Central memory CD8-positive, alpha-beta T cell (primary cell): ENCODE measurements around the gene FMNL2.

Experiments used
- ATAC-seq: fragments of 150-1000 bp; cut with Tn5 transposase; replicated peaks from 2 replicates; pipeline ENCODE4 v1.10.0; 2022; ENCODE audit warnings: mild to moderate bottlenecking, moderate FRiP score, moderate number of reproducible peaks; ENCODE audit not compliant: poor library complexity, severe bottlenecking; ENCODE audit errors: extremely low read depth
- DNase-seq, 2 donors: peaks; one replicate each; pipeline ENCODE4 v3.0.0; 2021; ENCODE audit warnings: low spot score in 2 of 2
- H3K27ac Mint-ChIP-seq: one replicate; pipeline ENCODE4 v1.8.0; 2022; ENCODE audit warnings: low read depth, mild to moderate bottlenecking, moderate library complexity, mixed read lengths
- H3K27me3 Mint-ChIP-seq: one replicate; pipeline ENCODE4 v1.8.0; 2022; ENCODE audit warnings: mixed read lengths
- H3K36me3 Mint-ChIP-seq: one replicate; pipeline ENCODE4 v1.8.0; 2022; ENCODE audit warnings: mild to moderate bottlenecking, moderate library complexity, mixed read lengths; ENCODE audit not compliant: insufficient read depth
- H3K4me1 Mint-ChIP-seq: one replicate; pipeline ENCODE4 v1.8.0; 2022; ENCODE audit warnings: mixed read lengths
- H3K4me3 Mint-ChIP-seq: one replicate; pipeline ENCODE4 v1.8.0; 2022; ENCODE audit warnings: mild to moderate bottlenecking, moderate library complexity, mixed read lengths
- H3K9me3 Mint-ChIP-seq: one replicate; pipeline ENCODE4 v1.8.0; 2022; ENCODE audit warnings: mixed read lengths

FMNL2 gene

DNA sequence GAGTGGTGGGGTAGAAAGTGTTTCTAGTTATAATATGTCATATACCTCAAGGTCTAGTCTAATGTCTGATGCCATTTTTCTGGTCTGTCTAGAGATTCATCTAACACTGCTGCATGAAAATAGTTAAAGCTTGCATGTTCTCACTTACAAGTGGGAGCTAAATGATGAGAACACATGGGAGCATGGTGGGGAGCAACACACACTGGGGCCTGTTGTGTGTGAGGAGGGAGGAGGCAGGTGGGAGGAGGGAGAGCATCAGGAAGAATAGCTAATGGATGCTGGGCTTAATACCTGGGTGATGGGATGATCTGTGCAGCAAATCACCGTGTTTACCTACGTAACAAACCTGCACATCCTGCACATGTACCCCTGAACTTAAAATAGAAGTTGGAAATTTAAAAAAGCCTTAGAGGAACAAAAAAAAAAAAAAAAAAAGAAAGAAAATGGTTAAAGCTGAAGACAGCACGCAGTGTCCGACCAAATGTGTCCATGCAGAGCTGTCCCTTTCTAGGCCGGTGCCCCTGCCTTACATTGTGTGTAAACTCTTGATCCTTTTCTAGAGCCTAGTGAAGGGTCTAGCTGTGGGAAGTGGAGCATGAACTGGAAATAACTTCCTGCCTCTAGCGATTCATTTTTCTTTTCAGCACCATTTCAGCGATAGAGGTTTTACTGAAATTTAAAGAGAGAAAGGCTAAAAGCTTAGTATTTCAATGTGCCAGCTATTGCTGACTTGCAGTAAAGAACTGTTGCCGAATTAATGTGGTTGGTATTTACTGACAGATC, 94.0 kb downstream of the FMNL2 start:
- no peaks in the 10 kb centered on the region for H3K9me3 Mint-ChIP-seq
- no peaks in the 10 kb centered on the region for H3K4me1 Mint-ChIP-seq
- no peak for DNase-seq
- H3K36me3 Mint-ChIP-seq, result no peaks in the 10 kb centered on the region
- no peak overlapping the region for H3K4me3 Mint-ChIP-seq
- peaks cover 37% of the 10 kb centered on the region for H3K27me3 Mint-ChIP-seq
- H3K27ac Mint-ChIP-seq, result no peak overlapping the region
- no peak for ATAC-seq

DNA sequence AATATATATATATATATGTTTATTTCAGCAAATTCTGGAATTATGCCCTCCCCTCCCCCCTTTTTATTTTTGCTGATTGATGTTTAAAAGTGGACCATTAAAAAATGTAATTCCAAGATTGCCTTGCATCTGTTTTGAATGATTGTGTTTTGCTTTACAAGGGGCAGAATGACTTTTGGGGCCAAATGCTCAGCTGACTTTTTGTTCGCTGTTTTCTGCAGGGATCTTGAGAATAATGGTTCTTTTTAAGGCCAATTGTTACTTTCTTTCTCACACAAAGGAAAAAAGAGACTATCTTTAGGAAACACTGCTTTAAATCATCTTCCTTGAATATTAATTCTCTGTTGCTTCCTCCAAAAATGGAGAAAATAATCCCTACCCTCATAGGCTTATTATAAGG, 95.9 kb downstream of the FMNL2 start:
- H3K4me3 Mint-ChIP-seq, result no peak overlapping the region
- H3K4me1 Mint-ChIP-seq, result no peaks in the 10 kb centered on the region
- ATAC-seq, result no peak
- H3K27ac Mint-ChIP-seq, result no peak overlapping the region
- H3K36me3 Mint-ChIP-seq, result no peaks in the 10 kb centered on the region
- no peaks in the 10 kb centered on the region for H3K9me3 Mint-ChIP-seq
- H3K27me3 Mint-ChIP-seq, result peaks cover 37% of the 10 kb centered on the region
- no peak for DNase-seq

DNA sequence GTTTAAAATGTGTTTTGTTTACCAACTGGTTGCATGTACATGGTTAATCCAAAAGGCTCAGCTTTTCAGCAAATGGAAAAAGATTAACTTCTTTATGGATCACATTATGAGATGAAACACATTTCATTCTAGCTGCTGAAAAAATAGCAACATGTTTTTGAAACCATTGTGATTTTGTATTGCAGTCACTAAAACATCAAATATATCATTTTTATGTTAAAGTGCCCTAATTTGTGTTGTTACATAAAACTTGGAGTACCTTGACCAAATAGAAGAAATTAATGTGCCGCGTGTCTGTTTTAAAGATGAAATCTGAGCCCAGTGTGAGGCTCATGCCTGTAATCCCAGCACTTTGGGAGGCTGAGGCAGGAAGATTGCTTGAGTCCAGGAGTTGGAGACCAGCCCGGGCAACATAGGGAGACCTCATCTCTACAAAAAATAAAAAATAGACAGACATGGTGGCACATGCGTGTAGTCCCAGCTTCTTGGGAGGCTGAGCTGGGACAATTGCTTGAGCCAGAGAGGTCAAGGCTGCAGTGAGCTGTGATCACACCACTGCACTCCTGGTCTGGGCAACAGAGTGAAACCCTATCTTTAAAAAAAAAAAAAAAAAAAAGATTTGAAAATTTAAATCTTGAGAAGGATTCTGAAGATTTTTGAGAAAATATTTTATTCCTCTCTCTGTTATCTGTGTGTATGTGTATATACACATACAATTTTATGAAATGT, 96.6 kb downstream of the FMNL2 start:
- Mint-ChIP-seq H3K36me3 (no peaks in the 10 kb centered on the region), H3K27ac (no peak overlapping the region), H3K4me3 (no peak overlapping the region), H3K9me3 (no peaks in the 10 kb centered on the region), H3K27me3 (peaks cover 37% of the 10 kb centered on the region), H3K4me1 (no peaks in the 10 kb centered on the region)
- ATAC-seq (no peak), DNase-seq (no peak)

DNA sequence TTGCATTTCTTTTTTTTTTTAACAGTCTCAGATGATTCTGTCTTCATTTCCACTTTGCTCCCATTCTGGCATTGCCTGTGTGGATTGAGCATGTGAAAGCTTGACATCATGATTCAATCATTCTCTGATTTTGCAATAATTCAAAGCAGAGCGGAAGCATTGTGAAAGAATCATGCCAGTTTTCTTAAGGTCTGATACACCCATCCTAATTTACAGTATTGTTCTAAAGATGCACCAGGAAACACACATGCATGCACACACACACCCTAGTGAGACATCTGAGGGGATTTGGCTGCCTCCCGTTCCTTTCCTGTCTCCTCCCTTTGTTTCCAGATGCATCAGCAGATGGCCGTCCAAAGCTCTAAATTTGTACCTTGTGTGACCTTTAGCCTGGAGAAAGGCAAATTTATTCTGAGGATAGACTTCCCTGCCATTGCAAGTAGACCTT, 97.3 kb downstream of the FMNL2 start:
- Mint-ChIP-seq H3K4me3 (no peak overlapping the region), H3K36me3 (no peaks in the 10 kb centered on the region), H3K4me1 (no peaks in the 10 kb centered on the region), H3K9me3 (no peaks in the 10 kb centered on the region), H3K27ac (no peak overlapping the region), H3K27me3 (peaks cover 37% of the 10 kb centered on the region)
- DNase-seq (no peak), ATAC-seq (no peak)

DNA sequence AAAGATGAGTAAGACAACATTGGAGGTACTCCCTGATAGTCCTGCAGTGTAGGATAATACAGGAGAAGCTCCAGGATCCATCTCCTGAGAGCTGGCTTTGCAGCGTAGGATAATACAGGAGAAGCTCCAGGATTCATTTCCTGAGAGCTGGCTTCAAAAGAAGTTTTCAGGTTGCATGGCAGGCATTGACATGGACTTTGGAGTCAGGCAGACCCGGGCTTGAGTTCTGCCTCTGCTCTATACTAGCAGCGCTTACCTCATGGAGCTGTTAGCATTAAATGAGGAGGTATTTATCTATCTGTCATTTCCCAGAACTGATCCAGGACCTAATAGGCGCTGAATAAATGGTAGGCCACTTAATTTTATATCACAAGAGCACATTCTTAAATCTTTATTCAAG, 97.8 kb downstream of the FMNL2 start:
- no peaks in the 10 kb centered on the region for H3K36me3 Mint-ChIP-seq
- H3K4me1 Mint-ChIP-seq, result no peaks in the 10 kb centered on the region
- DNase-seq (no peak), ATAC-seq (no peak)
- peaks cover 38% of the 10 kb centered on the region for H3K27me3 Mint-ChIP-seq
- no peak overlapping the region for H3K4me3 Mint-ChIP-seq
- H3K27ac Mint-ChIP-seq, result no peak overlapping the region
- H3K9me3 Mint-ChIP-seq, result no peaks in the 10 kb centered on the region

DNA sequence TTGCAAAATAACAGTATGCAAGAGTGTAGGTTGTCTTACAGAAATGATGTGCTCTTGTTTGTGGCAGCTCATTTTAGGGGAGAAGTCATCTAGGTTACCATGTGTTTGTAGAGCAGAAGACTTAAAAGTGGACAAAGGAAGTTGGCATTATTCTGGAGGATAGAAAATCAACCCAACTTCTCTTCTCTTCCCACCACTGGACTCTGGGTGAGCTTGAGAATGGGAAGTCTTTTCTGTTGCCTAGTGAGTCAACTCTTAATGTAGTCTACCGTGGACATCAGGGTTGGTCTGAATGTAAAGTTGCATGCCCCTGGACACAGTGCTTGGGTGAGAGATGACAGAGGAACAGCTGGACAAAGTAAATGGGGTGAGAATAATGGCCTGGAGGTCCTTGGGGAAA, 98.3 kb downstream of the FMNL2 start:
- Mint-ChIP-seq H3K27me3 (peaks cover 38% of the 10 kb centered on the region), H3K9me3 (no peaks in the 10 kb centered on the region), H3K36me3 (no peaks in the 10 kb centered on the region), H3K4me1 (no peaks in the 10 kb centered on the region), H3K4me3 (no peak overlapping the region), H3K27ac (no peak overlapping the region)
- DNase-seq, result no peak
- ATAC-seq, result no peak

DNA sequence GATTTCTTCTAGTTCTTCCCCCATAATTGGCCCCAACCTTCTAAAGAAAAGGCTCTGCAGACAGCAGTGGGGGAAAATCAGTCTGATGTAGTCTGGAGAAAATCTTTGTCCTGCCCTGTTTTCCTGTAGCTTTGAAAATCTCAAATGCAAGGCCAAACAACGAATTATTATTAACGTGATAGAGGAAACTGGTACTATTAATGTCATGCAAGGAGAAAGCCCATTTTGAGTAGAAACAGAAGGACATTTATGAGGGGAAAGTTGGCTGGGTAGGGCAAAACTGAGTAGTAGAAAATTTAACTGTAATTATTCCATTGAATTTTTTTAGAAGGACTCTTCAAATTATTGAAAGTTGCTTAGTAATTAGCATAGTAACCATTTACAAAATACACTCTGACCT, 98.8 kb downstream of the FMNL2 start:
- Mint-ChIP-seq H3K27ac (no peak overlapping the region), H3K9me3 (no peaks in the 10 kb centered on the region), H3K4me1 (no peaks in the 10 kb centered on the region), H3K27me3 (peaks cover 36% of the 10 kb centered on the region), H3K4me3 (no peak overlapping the region), H3K36me3 (no peaks in the 10 kb centered on the region)
- ATAC-seq (no peak), DNase-seq (no peak)

DNA sequence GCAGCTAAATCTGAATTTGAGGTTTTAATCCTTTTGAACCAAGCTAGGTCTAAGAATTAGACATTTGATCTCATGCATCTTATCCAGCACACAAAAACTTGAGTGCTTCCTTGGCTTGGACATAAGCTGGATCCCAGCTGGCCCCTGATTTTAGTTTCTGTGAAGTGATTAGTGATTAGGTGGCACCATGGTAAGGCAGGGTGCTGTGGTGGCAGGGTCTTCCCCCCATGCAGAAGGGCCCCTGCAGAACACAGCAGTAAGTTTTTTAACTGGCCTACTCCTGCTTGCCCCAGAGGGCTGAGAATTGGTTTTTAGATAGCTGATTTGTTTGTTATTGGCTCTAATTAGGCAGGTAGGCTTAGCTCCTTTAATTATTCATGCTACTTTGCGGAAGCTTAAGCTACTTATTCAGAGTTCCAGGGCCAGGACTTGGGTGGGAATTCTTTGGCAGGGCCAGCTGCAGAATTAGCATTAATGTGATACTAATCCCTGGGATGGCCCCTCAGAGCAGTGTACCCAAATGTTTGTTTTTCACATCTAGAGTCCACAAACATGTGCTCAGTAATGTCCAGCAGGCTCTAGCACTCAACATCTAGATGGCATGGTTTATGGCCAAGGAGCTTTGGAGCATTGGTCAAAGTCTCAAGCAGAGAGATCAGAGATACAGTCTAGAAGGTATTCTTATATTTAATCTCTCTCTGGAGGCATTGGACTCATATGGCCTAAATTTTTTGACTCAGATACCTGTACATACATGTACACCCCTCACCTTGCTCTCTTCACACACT, 99.6 kb downstream of the FMNL2 start:
- H3K4me3 Mint-ChIP-seq, result no peak overlapping the region
- DNase-seq (no peak), ATAC-seq (no peak)
- H3K27ac Mint-ChIP-seq, result no peak overlapping the region
- H3K27me3 Mint-ChIP-seq, result peaks cover 28% of the 10 kb centered on the region
- H3K9me3 Mint-ChIP-seq, result no peaks in the 10 kb centered on the region
- H3K4me1 Mint-ChIP-seq, result no peaks in the 10 kb centered on the region
- no peaks in the 10 kb centered on the region for H3K36me3 Mint-ChIP-seq

DNA sequence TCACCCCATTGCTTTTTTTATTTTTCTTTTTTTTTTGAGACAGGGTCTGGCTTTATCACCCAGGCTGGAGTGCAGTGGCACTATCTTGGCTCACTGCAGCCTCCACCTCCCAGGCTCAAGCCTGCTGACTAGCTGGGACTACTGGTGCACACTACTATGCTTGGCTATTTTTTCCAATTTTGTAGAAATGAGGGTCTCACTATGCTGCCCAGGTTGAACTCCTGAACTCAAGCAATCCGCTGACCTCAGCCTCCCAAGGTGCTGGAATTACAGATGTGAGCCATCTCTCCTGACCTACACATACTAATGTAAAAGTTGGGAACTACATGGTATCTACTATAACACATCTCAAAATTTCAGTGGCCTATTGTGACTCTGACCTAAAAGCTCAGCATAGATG, 101.2 kb downstream of the FMNL2 start:
- Mint-ChIP-seq H3K36me3 (no peaks in the 10 kb centered on the region), H3K27ac (no peak overlapping the region), H3K4me3 (no peak overlapping the region), H3K4me1 (no peaks in the 10 kb centered on the region), H3K27me3 (peaks cover 35% of the 10 kb centered on the region), H3K9me3 (no peaks in the 10 kb centered on the region)
- no peak for DNase-seq
- no peak for ATAC-seq

DNA sequence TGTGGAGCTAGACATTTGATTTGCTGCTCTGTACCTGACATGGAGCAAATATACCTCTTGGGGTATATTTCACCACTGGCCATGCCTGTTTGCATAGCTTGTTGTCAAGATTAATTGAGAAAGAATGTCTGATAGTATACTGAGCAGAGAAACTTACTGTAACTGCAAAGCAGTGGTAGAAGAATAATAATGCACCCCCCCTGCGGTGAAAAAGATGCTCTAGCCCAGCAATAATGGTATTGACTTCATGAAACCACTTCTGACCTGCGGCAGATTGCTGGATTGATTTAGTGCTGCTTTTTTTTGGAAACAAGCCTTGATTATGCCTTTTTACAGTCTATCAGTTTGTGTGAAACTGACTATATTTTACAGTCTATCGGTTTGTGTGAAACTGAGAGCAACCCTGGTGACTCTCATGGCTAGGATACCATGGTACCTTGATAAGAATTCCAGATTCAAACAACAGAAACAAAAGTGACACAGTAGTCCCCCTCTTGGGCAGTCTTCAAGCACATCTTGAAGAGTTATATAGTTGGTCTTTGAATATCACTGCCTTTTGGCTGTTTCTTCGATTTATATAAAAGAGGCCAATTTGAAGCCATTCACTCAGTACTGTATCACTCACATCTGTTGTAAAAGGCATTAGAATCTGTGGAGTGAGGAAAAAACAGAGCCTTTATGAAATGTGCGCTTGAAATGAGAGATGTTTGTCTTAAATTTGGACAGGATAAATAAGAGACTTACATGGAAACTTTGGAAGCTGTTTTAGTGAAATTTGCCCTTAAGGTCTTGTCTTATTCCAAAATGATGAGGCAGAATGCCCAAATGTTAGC, 102.5 kb downstream of the FMNL2 start:
- H3K4me3 Mint-ChIP-seq, result no peak overlapping the region
- no peaks in the 10 kb centered on the region for H3K9me3 Mint-ChIP-seq
- no peak overlapping the region for H3K27ac Mint-ChIP-seq
- H3K27me3 Mint-ChIP-seq, result peaks cover 36% of the 10 kb centered on the region
- no peaks in the 10 kb centered on the region for H3K4me1 Mint-ChIP-seq
- no peaks in the 10 kb centered on the region for H3K36me3 Mint-ChIP-seq
- DNase-seq (no peak), ATAC-seq (no peak)

DNA sequence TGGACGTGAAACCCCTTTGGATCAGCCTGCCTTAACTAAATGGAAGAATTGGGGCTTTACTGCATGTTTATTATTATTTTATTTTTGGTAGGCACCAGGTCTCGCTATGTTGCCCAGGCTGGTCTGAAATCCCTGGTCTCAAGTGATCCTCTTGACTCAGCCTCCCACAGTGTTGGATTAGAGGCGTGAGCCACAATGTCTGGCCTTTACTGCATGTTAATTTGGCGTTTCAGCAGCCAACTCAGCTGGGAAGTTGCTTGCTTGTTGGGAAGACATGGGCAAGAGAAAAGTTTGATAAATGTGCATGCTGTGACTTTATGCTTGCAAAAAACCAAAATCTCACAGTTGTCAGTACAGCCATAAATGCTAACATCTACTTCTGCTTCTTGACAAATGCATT, 105.1 kb downstream of the FMNL2 start:
- Mint-ChIP-seq H3K9me3 (no peaks in the 10 kb centered on the region), H3K27ac (no peak overlapping the region), H3K27me3 (peaks cover 48% of the 10 kb centered on the region), H3K36me3 (no peaks in the 10 kb centered on the region), H3K4me3 (no peak overlapping the region), H3K4me1 (no peaks in the 10 kb centered on the region)
- ATAC-seq, result no peak
- DNase-seq, result no peak

DNA sequence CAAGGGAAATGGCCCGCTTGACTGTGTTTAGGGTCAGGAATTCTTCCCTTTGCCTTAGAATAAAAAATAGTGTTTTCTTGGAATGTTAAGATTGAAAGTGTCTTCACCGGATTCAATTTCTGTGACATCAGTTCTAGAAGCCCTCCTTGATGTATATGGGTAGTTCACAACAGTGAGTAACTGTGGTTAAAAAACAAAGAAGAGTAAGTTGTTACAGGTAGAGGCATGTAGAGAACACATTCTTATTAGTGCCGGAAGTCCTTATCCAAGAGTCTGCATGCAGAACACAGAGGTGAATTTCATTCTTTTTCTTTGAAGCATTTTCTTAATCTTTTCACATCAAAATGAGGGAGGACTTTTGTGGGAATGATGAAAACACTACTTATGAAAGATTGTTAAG, 105.5 kb downstream of the FMNL2 start:
- Mint-ChIP-seq H3K36me3 (no peaks in the 10 kb centered on the region), H3K27ac (no peak overlapping the region), H3K27me3 (peaks cover 48% of the 10 kb centered on the region), H3K4me1 (no peaks in the 10 kb centered on the region), H3K9me3 (no peaks in the 10 kb centered on the region), H3K4me3 (no peak overlapping the region)
- ATAC-seq, result no peak
- DNase-seq, result no peak
